Hepatocyte (in vitro differentiated cells): ENCODE results near the gene JADE1. TPM values are rescaled to one million over a fixed set of nuclear protein-coding genes. Genes with fewer than 3 reads are reported as not detected.
A peak's percentile ranks its signal among the peaks of the same experiment; 100 is the strongest.

ENCODE experiments used
- DNase-seq: peaks from one replicate; pipeline ENCODE4 v3.0.0-alpha.2; 2016; ENCODE audit warnings: low spot score
- H2AFZ ChIP-seq: fragments of 200-600 bp; sonication (generic); 2 replicates; pipeline ENCODE4 v1.6.0; 2016; ENCODE audit warnings: antibody characterized with exemption, mild to moderate bottlenecking
- H3K27ac ChIP-seq: fragments of 200-600 bp; sonication (generic); 2 replicates; pipeline ENCODE4 v1.5.1; 2016; ENCODE audit warnings: mild to moderate bottlenecking
- H3K27me3 ChIP-seq: fragments of 200-600 bp; sonication (generic); 2 replicates; pipeline ENCODE4 v1.6.1; 2016
- H3K36me3 ChIP-seq: fragments of 200-600 bp; sonication (generic); replicated peaks from 2 replicates; pipeline ENCODE4 v1.5.1; 2016; ENCODE audit warnings: low read depth; ENCODE audit not compliant: insufficient read depth
- H3K4me1 ChIP-seq: fragments of 200-600 bp; sonication (generic); 2 replicates; pipeline ENCODE4 v1.5.1; 2016; ENCODE audit warnings: mild to moderate bottlenecking, moderate library complexity; ENCODE audit not compliant: insufficient read depth
- H3K4me2 ChIP-seq: fragments of 200-600 bp; sonication (generic); 2 replicates; pipeline ENCODE4 v1.6.0; 2016
- H3K4me3 ChIP-seq: fragments of 200-600 bp; sonication (generic); 2 replicates; pipeline ENCODE4 v1.5.1; 2016; ENCODE audit warnings: mild to moderate bottlenecking
- H3K79me2 ChIP-seq: fragments of 200-600 bp; sonication (generic); 2 replicates; pipeline ENCODE4 v1.6.0; 2017; ENCODE audit warnings: mild to moderate bottlenecking
- H3K9me2 ChIP-seq: fragments of 200-600 bp; sonication (generic); replicated peaks from 2 replicates; pipeline ENCODE4 v1.6.0; 2017; ENCODE audit warnings: mild to moderate bottlenecking; ENCODE audit not compliant: insufficient read depth
- H3K9me3 ChIP-seq: fragments of 200-600 bp; sonication (generic); 2 replicates; pipeline ENCODE4 v1.5.1; 2016; ENCODE audit warnings: low read depth, mild to moderate bottlenecking
- H4K20me1 ChIP-seq: fragments of 200-600 bp; sonication (generic); 2 replicates; pipeline ENCODE4 v1.6.0; 2016; ENCODE audit warnings: mild to moderate bottlenecking; ENCODE audit not compliant: insufficient read depth, poor library complexity, severe bottlenecking
- CTCF ChIP-seq: fragments of 200-600 bp; sonication (generic); IDR thresholded peaks from 2 replicates; pipeline ENCODE4 v1.5.1; 2016; ENCODE audit warnings: antibody characterized with exemption, mild to moderate bottlenecking; ENCODE audit not compliant: poor library complexity
- EZH2 ChIP-seq: fragments of 200-600 bp; sonication (generic); IDR thresholded peaks from 2 replicates; pipeline ENCODE4 v1.6.1; 2016; ENCODE audit warnings: antibody characterized with exemption, mild to moderate bottlenecking, borderline replicate concordance
- EZH2phosphoT487 ChIP-seq: fragments of 200-600 bp; sonication (generic); IDR thresholded peaks from one replicate; pipeline ENCODE4 v1.6.1; 2018; ENCODE audit warnings: antibody characterized with exemption, mild to moderate bottlenecking, low read depth, moderate library complexity; ENCODE audit not compliant: unreplicated experiment, severe bottlenecking
- WGBS: methylation state at CpG from one replicate; pipeline ENCODE4 v1.1.6; 2016; ENCODE audit warnings: low lambda C conversion rate; ENCODE audit errors: missing lambda C conversion rate; 5-methylcytosine and 5-hydroxymethylcytosine counted together
- polyA plus RNA-seq: library from polyadenylated mRNA; unstranded; fragments of >200 nt; fragmentation: Nextera tagmentation; extraction: Ambion mirVana; gene quantifications from 2 replicates; pipeline ENCODE4 v1.2.1, GENCODE V29; 2016
- total RNA-seq: library from RNA; depleted of rRNA; stranded (reverse); fragments of >200 nt; gene quantifications from 2 replicates; pipeline ENCODE4 v1.2.3, GENCODE V29; 2014

The JADE1 gene
- total and polyA plus RNA-seq, 2 experiments from 2014 or later: 21.0 to 27.7 TPM

- H3K4me3 ChIP-seq: peak overlapping the region; percentile 60
- under 1% methylated on average over 36 of the region's 50 CpGs for WGBS
- peak overlapping the region; percentile 96 for H3K4me2 ChIP-seq
- peaks cover 4% of the 10 kb centered on the region for H3K4me1 ChIP-seq
- DNase-seq: peak; percentile 89
- H3K9me3 ChIP-seq: no peaks in the 10 kb centered on the region
- H3K27me3 ChIP-seq: no peaks in the 10 kb centered on the region
- H4K20me1 ChIP-seq: peaks cover 18% of the 10 kb centered on the region
- no peak overlapping the region for H2AFZ ChIP-seq
- no peaks in the 10 kb centered on the region for H3K36me3 ChIP-seq
- H3K79me2 ChIP-seq: peaks cover 40% of the 10 kb centered on the region
- no peaks in the 10 kb centered on the region for H3K9me2 ChIP-seq
- peak overlapping the region; percentile 96 for H3K27ac ChIP-seq
- TF ChIP-seq EZH2phosphoT487 (no peak), CTCF (peak; percentile 5)
Observed at GRCh38 chr4:128810871-128811570, 1.5 kb downstream of the JADE1 start.

GRCh38 chr4:128811571-128812441 lies 2.3 kb downstream of the JADE1 start:
- H4K20me1 ChIP-seq: peaks cover 23% of the 10 kb centered on the region
- no peaks in the 10 kb centered on the region for H3K36me3 ChIP-seq
- no peak for TF ChIP-seq CTCF
- TF ChIP-seq EZH2phosphoT487: no peak
- TF ChIP-seq EZH2: no peak
- H3K4me2 ChIP-seq: peak overlapping the region; percentile 96
- DNase-seq: peak; percentile 91
- peaks cover 48% of the 10 kb centered on the region for H3K79me2 ChIP-seq
- no peaks in the 10 kb centered on the region for H3K9me3 ChIP-seq
- no peaks in the 10 kb centered on the region for H3K9me2 ChIP-seq
- H3K27ac ChIP-seq: peak overlapping the region; percentile 96
- H3K4me3 ChIP-seq: peak overlapping the region; percentile 60
- H2AFZ ChIP-seq: peak overlapping the region; percentile 47
- WGBS: 2% methylated on average over 34 of the region's 123 CpGs
- no peaks in the 10 kb centered on the region for H3K27me3 ChIP-seq
- peaks cover 4% of the 10 kb centered on the region for H3K4me1 ChIP-seq

GRCh38 chr4:128812442-128813235 lies 3.1 kb downstream of the JADE1 start:
- Histone ChIP-seq H3K79me2 (peaks cover 56% of the 10 kb centered on the region), H3K4me2 (peak overlapping the region; percentile 96), H3K4me3 (peak overlapping the region; percentile 58), H3K4me1 (peaks cover 9% of the 10 kb centered on the region), H3K9me3 (no peaks in the 10 kb centered on the region), H3K27me3 (no peaks in the 10 kb centered on the region), H4K20me1 (peaks cover 23% of the 10 kb centered on the region), H3K9me2 (no peaks in the 10 kb centered on the region), H3K36me3 (no peaks in the 10 kb centered on the region), H2AFZ (peak overlapping the region; percentile 47), H3K27ac (peak overlapping the region; percentile 96)
- no peak for TF ChIP-seq EZH2phosphoT487
- TF ChIP-seq CTCF: no peak
- TF ChIP-seq EZH2: no peak
- WGBS: 1% methylated on average over 27 of the region's 33 CpGs
- peak; percentile 81 for DNase-seq
